Measurements from ENCODE around the gene DIP2C.
"Not testable (repeated sequence)": the region's sequence is repeated elsewhere in the genome, so short reads cannot be mapped to it uniquely, and the experiment has no call there.

DIP2C gene

GRCh38 chr10:481628-482027 lies 207.8 kb downstream of the DIP2C start:
- Histone ChIP-seq H3K4me3 (ENCODE audit: low read length in 2 of 2) (no peak overlapping the region), H3K9me3 (ENCODE audit: control insufficient read depth in 2 of 2, low read length in 2 of 2) (no peaks in the 10 kb centered on the region), H3K36me3 (ENCODE audit: control insufficient read depth in 2 of 2, insufficient read depth in 2 of 2, low read length in 2 of 2) (no peaks in the 10 kb centered on the region), H3K27me3 (ENCODE audit: control insufficient read depth in 2 of 2, insufficient read depth in 2 of 2, low read length in 2 of 2) (no peaks in the 10 kb centered on the region), H3K27ac (ENCODE audit: low read depth in 2 of 2, low read length in 2 of 2) (no peak overlapping the region), H3K4me1 (ENCODE audit: control insufficient read depth in 2 of 2, insufficient read depth in 2 of 2, low read length in 2 of 2) (peaks cover 0 to 3% of the 10 kb centered on the region in 2 donors), H3K9ac (ENCODE audit: low read depth in 1 of 2, low read length in 2 of 2) (no peak overlapping the region)

- no peak overlapping the region for H3K27ac ChIP-seq (ENCODE audit: low read depth in 2 of 2, low read length in 2 of 2)
- peaks cover 0 to 3% of the 10 kb centered on the region in 2 donors for H3K4me1 ChIP-seq (ENCODE audit: control insufficient read depth in 2 of 2, insufficient read depth in 2 of 2, low read length in 2 of 2)
- no peak overlapping the region for H3K9ac ChIP-seq (ENCODE audit: low read depth in 1 of 2, low read length in 2 of 2)
These were observed 208.4 kb downstream of the DIP2C start for GRCh38 chr10:480928-481552.

GRCh38 chr10:480498-480927 lies 209.0 kb downstream of the DIP2C start:
- Histone ChIP-seq H3K9me3 (ENCODE audit: control insufficient read depth in 2 of 2, low read length in 2 of 2) (no peaks in the 10 kb centered on the region), H3K36me3 (ENCODE audit: control insufficient read depth in 2 of 2, insufficient read depth in 2 of 2, low read length in 2 of 2) (no peaks in the 10 kb centered on the region), H3K27me3 (ENCODE audit: control insufficient read depth in 2 of 2, insufficient read depth in 2 of 2, low read length in 2 of 2) (no peaks in the 10 kb centered on the region), H3K27ac (ENCODE audit: low read depth in 2 of 2, low read length in 2 of 2) (no peak overlapping the region), H3K4me3 (ENCODE audit: low read length in 2 of 2) (no peak overlapping the region), H3K4me1 (ENCODE audit: control insufficient read depth in 2 of 2, insufficient read depth in 2 of 2, low read length in 2 of 2) (no peaks in the 10 kb centered on the region), H3K9ac (ENCODE audit: low read depth in 1 of 2, low read length in 2 of 2) (no peak overlapping the region)

More at GRCh38 chr10:480928-481552, 208.4 kb downstream of the DIP2C start:
- Histone ChIP-seq H3K9me3 (ENCODE audit: control insufficient read depth in 2 of 2, low read length in 2 of 2) (no peaks in the 10 kb centered on the region), H3K4me3 (ENCODE audit: low read length in 2 of 2) (no peak overlapping the region), H3K27me3 (ENCODE audit: control insufficient read depth in 2 of 2, insufficient read depth in 2 of 2, low read length in 2 of 2) (no peaks in the 10 kb centered on the region), H3K36me3 (ENCODE audit: control insufficient read depth in 2 of 2, insufficient read depth in 2 of 2, low read length in 2 of 2) (no peaks in the 10 kb centered on the region)

- not testable (repeated sequence) for H3K4me3 ChIP-seq (ENCODE audit: low read length in 2 of 2); H3K4me1 ChIP-seq (ENCODE audit: control insufficient read depth in 2 of 2, insufficient read depth in 2 of 2, low read length in 2 of 2); H3K9me3 ChIP-seq (ENCODE audit: control insufficient read depth in 2 of 2, low read length in 2 of 2); H3K9ac ChIP-seq (ENCODE audit: low read depth in 1 of 2, low read length in 2 of 2); H3K36me3 ChIP-seq (ENCODE audit: control insufficient read depth in 2 of 2, insufficient read depth in 2 of 2, low read length in 2 of 2); H3K27ac ChIP-seq (ENCODE audit: low read depth in 2 of 2, low read length in 2 of 2); H3K27me3 ChIP-seq (ENCODE audit: control insufficient read depth in 2 of 2, insufficient read depth in 2 of 2, low read length in 2 of 2)
These were observed 209.6 kb downstream of the DIP2C start for GRCh38 chr10:479706-480497.

- no peaks in the 10 kb centered on the region for H3K4me1 ChIP-seq (ENCODE audit: control insufficient read depth in 2 of 2, insufficient read depth in 2 of 2, low read length in 2 of 2)
- H3K4me3 ChIP-seq (ENCODE audit: low read length in 2 of 2): no peak overlapping the region
- no peak overlapping the region for H3K9ac ChIP-seq (ENCODE audit: low read depth in 1 of 2, low read length in 2 of 2)
- no peaks in the 10 kb centered on the region for H3K27me3 ChIP-seq (ENCODE audit: control insufficient read depth in 2 of 2, insufficient read depth in 2 of 2, low read length in 2 of 2)
- no peaks in the 10 kb centered on the region for H3K9me3 ChIP-seq (ENCODE audit: control insufficient read depth in 2 of 2, low read length in 2 of 2)
- H3K36me3 ChIP-seq (ENCODE audit: control insufficient read depth in 2 of 2, insufficient read depth in 2 of 2, low read length in 2 of 2): no peaks in the 10 kb centered on the region
- no peak overlapping the region for H3K27ac ChIP-seq (ENCODE audit: low read depth in 2 of 2, low read length in 2 of 2)
These were observed 210.8 kb downstream of the DIP2C start for GRCh38 chr10:478471-479245.

- Histone ChIP-seq H3K9ac (ENCODE audit: low read depth in 1 of 2, low read length in 2 of 2) (no peak overlapping the region), H3K27me3 (ENCODE audit: control insufficient read depth in 2 of 2, insufficient read depth in 2 of 2, low read length in 2 of 2) (no peaks in the 10 kb centered on the region), H3K36me3 (ENCODE audit: control insufficient read depth in 2 of 2, insufficient read depth in 2 of 2, low read length in 2 of 2) (no peaks in the 10 kb centered on the region), H3K9me3 (ENCODE audit: control insufficient read depth in 2 of 2, low read length in 2 of 2) (no peaks in the 10 kb centered on the region), H3K27ac (ENCODE audit: low read depth in 2 of 2, low read length in 2 of 2) (no peak overlapping the region), H3K4me1 (ENCODE audit: control insufficient read depth in 2 of 2, insufficient read depth in 2 of 2, low read length in 2 of 2) (no peaks in the 10 kb centered on the region), H3K4me3 (ENCODE audit: low read length in 2 of 2) (no peak overlapping the region)
These were observed 211.8 kb downstream of the DIP2C start for GRCh38 chr10:477620-478019.

GRCh38 chr10:476455-476780 lies 213.1 kb downstream of the DIP2C start:
- no peaks in the 10 kb centered on the region for H3K27me3 ChIP-seq (ENCODE audit: control insufficient read depth in 2 of 2, insufficient read depth in 2 of 2, low read length in 2 of 2)
- no peak overlapping the region for H3K9ac ChIP-seq (ENCODE audit: low read depth in 1 of 2, low read length in 2 of 2)
- H3K36me3 ChIP-seq (ENCODE audit: control insufficient read depth in 2 of 2, insufficient read depth in 2 of 2, low read length in 2 of 2): peaks cover 0 to under 1% of the 10 kb centered on the region in 2 donors
- no peaks in the 10 kb centered on the region for H3K9me3 ChIP-seq (ENCODE audit: control insufficient read depth in 2 of 2, low read length in 2 of 2)
- H3K27ac ChIP-seq (ENCODE audit: low read depth in 2 of 2, low read length in 2 of 2): no peak overlapping the region
- H3K4me1 ChIP-seq (ENCODE audit: control insufficient read depth in 2 of 2, insufficient read depth in 2 of 2, low read length in 2 of 2): no peaks in the 10 kb centered on the region
- H3K4me3 ChIP-seq (ENCODE audit: low read length in 2 of 2): no peak overlapping the region

- Histone ChIP-seq H3K9me3 (ENCODE audit: control insufficient read depth in 2 of 2, low read length in 2 of 2) (no peaks in the 10 kb centered on the region), H3K36me3 (ENCODE audit: control insufficient read depth in 2 of 2, insufficient read depth in 2 of 2, low read length in 2 of 2) (peaks cover 3 to 4% of the 10 kb centered on the region in 2 donors), H3K27ac (ENCODE audit: low read depth in 2 of 2, low read length in 2 of 2) (no peak overlapping the region), H3K9ac (ENCODE audit: low read depth in 1 of 2, low read length in 2 of 2) (no peak overlapping the region), H3K27me3 (ENCODE audit: control insufficient read depth in 2 of 2, insufficient read depth in 2 of 2, low read length in 2 of 2) (no peaks in the 10 kb centered on the region), H3K4me3 (ENCODE audit: low read length in 2 of 2) (no peak overlapping the region), H3K4me1 (ENCODE audit: control insufficient read depth in 2 of 2, insufficient read depth in 2 of 2, low read length in 2 of 2) (no peaks in the 10 kb centered on the region)
These were observed 213.6 kb downstream of the DIP2C start for GRCh38 chr10:475709-476454.

- Histone ChIP-seq H3K4me1 (ENCODE audit: control insufficient read depth in 2 of 2, insufficient read depth in 2 of 2, low read length in 2 of 2) (no peaks in the 10 kb centered on the region), H3K9me3 (ENCODE audit: control insufficient read depth in 2 of 2, low read length in 2 of 2) (no peaks in the 10 kb centered on the region), H3K9ac (ENCODE audit: low read depth in 1 of 2, low read length in 2 of 2) (no peak overlapping the region), H3K36me3 (ENCODE audit: control insufficient read depth in 2 of 2, insufficient read depth in 2 of 2, low read length in 2 of 2) (peaks cover 4 to 11% of the 10 kb centered on the region in 2 donors), H3K27ac (ENCODE audit: low read depth in 2 of 2, low read length in 2 of 2) (no peak overlapping the region), H3K4me3 (ENCODE audit: low read length in 2 of 2) (no peak overlapping the region), H3K27me3 (ENCODE audit: control insufficient read depth in 2 of 2, insufficient read depth in 2 of 2, low read length in 2 of 2) (no peaks in the 10 kb centered on the region)
These were observed 214.5 kb downstream of the DIP2C start for GRCh38 chr10:474946-475345.

Measured in mucosa of rectum (tissue), 2 donors.